ENCODE measurements around the gene TLE5.
A peak's percentile ranks its signal among the peaks of the same experiment; 100 is the strongest.

The TLE5 gene

GRCh38 chr19:3064011-3064330, 1.7 kb upstream of the TLE5 start:
- TF ChIP-seq, protein P1, sequence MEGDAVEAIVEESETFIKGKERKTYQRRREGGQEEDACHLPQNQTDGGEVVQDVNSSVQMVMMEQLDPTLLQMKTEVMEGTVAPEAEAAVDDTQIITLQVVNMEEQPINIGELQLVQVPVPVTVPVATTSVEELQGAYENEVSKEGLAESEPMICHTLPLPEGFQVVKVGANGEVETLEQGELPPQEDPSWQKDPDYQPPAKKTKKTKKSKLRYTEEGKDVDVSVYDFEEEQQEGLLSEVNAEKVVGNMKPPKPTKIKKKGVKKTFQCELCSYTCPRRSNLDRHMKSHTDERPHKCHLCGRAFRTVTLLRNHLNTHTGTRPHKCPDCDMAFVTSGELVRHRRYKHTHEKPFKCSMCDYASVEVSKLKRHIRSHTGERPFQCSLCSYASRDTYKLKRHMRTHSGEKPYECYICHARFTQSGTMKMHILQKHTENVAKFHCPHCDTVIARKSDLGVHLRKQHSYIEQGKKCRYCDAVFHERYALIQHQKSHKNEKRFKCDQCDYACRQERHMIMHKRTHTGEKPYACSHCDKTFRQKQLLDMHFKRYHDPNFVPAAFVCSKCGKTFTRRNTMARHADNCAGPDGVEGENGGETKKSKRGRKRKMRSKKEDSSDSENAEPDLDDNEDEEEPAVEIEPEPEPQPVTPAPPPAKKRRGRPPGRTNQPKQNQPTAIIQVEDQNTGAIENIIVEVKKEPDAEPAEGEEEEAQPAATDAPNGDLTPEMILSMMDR (IDR thresholded peaks at IDR 0.05; ENCODE audit: control insufficient read depth, insufficient read depth, low read depth, low read length, missing control alignments), result no peak
- DNase-seq (ENCODE audit: low read depth), result no peak
- no peak overlapping the region for H3K4me3 ChIP-seq (ENCODE audit: control insufficient read depth, low read depth, low read length)

GRCh38 chr19:3061182-3062161, 823 bp downstream of the TLE5 start:
- peak overlapping the region; percentile 98 for H3K4me3 ChIP-seq (ENCODE audit: control insufficient read depth, low read depth, low read length)
- TF ChIP-seq, protein P1 (IDR thresholded peaks at IDR 0.05; ENCODE audit: control insufficient read depth, insufficient read depth, low read depth, low read length, missing control alignments), result peak; percentile 32
- DNase-seq (ENCODE audit: low read depth), result no peak

- TF ChIP-seq, protein P1 (IDR thresholded peaks at IDR 0.05; ENCODE audit: control insufficient read depth, insufficient read depth, low read depth, low read length, missing control alignments), result no peak
- H3K4me3 ChIP-seq (ENCODE audit: control insufficient read depth, low read depth, low read length), result peak overlapping the region; percentile 98
- DNase-seq (ENCODE audit: low read depth), result no peak
These were observed 1.5 kb downstream of the TLE5 start for GRCh38 chr19:3060857-3061181.

DNA sequence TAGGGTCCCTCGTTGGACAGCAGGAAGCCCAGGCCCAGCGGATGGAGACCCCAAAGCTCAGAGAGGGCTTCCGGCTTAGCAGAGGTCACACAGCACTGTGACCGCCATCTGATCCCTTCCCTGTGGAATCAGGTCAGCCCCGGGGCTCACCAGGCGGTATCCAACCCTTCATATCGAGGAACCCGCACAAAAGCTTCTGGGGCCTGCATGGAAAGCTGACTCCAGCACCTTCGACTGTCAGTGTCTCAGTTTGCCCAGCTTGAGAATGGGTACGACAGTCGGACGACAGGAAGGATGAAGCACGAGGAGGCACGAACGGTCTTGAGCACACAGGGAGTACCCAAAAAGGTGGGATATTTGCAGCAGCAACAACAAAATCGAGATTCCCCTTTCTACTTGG, 2.6 kb downstream of the TLE5 start:
- DNase-seq (ENCODE audit: low read depth), result no peak
- TF ChIP-seq, protein P1 (IDR thresholded peaks at IDR 0.05; ENCODE audit: control insufficient read depth, insufficient read depth, low read depth, low read length, missing control alignments), result no peak
- H3K4me3 ChIP-seq (ENCODE audit: control insufficient read depth, low read depth, low read length), result no peak overlapping the region

GRCh38 chr19:3058821-3059314, 3.4 kb downstream of the TLE5 start:
- TF ChIP-seq, protein P1 (IDR thresholded peaks at IDR 0.05; ENCODE audit: control insufficient read depth, insufficient read depth, low read depth, low read length, missing control alignments), result no peak
- DNase-seq (ENCODE audit: low read depth), result no peak

DNA sequence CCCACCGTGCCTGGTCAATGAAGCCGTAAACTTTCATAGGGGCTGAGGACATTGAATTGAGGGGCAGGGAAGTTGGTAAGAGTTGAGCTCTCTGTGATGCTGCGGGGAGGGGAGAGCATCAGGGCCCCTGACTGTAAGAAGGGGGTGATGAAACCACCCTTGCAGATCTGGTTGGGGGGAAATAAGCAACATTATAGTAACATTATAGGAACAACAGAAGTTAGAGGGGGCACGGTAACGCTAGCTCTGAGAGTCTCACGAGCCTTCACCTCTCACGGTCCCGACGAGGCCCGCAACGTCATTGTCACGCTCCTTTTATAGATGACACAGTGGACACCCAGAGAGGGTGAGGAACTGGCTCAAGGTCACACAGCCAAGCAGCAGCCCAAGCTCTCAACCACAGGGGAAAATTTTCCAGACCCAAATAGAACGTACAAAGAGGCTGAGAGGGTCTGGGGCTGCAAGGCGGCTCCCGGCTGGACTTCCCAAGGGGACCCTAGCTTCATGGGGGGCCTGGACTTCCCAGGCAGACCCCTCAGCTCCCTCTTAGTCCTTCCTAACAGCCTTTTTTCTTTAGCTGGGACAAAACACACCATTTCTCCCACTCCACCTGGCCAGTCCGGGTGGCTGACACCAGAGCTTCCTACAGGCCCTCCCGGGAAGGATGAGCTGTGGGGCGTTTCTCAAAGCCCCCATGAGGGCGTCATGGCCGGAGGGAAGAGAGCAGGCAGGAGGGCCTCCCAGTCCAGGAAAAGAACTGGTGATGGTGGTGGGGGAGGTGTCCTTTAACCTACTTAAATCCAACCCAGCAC, 4.1 kb downstream of the TLE5 start:
- no peak for DNase-seq (ENCODE audit: low read depth)
- TF ChIP-seq, protein P1 (IDR thresholded peaks at IDR 0.05; ENCODE audit: control insufficient read depth, insufficient read depth, low read depth, low read length, missing control alignments), result no peak
- H3K4me3 ChIP-seq (ENCODE audit: control insufficient read depth, low read depth, low read length), result no peak overlapping the region

More at GRCh38 chr19:3058821-3059314, 3.4 kb downstream of the TLE5 start:
- no peak overlapping the region for H3K4me3 ChIP-seq (ENCODE audit: control insufficient read depth, low read depth, low read length)
